Type B pancreatic cell (in vitro differentiated cells): ENCODE data around the gene G0S2. TPM values are rescaled to one million over a fixed set of nuclear protein-coding genes. Genes with fewer than 3 reads are reported as not detected.

Source experiments
- DNase-seq: peaks from one replicate; pipeline ENCODE4 v3.0.0; 2021; ENCODE audit warnings: mixed read lengths; ENCODE audit not compliant: unreplicated experiment; ENCODE audit errors: extremely low spot score
- H3K27ac Mint-ChIP-seq: 2 replicates; pipeline ENCODE4 v1.8.0; 2021; ENCODE audit warnings: mild to moderate bottlenecking, mixed read lengths
- H3K27me3 Mint-ChIP-seq: 2 replicates; pipeline ENCODE4 v1.8.0; 2021; ENCODE audit warnings: mixed read lengths
- H3K36me3 Mint-ChIP-seq: 2 replicates; pipeline ENCODE4 v1.8.0; 2021; ENCODE audit warnings: mixed read lengths
- H3K4me1 Mint-ChIP-seq: one replicate; pipeline ENCODE4 v1.8.0; 2021; ENCODE audit warnings: mixed read lengths; ENCODE audit not compliant: unreplicated experiment
- H3K4me3 Mint-ChIP-seq: 2 replicates; pipeline ENCODE4 v1.8.0; 2021; ENCODE audit warnings: mild to moderate bottlenecking, mixed read lengths
- H3K9me3 Mint-ChIP-seq: 2 replicates; pipeline ENCODE4 v1.8.0; 2021; ENCODE audit warnings: mixed read lengths
- CTCF ChIP-seq: fragments of 200-600 bp; sonication (generic); conservative IDR thresholded peaks from 2 replicates; pipeline ENCODE4 v1.5.0; 2021; ENCODE audit warnings: antibody characterized with exemption, mild to moderate bottlenecking
- total RNA-seq: library from RNA; stranded (reverse); gene quantifications from 2 replicates; pipeline ENCODE4 v1.2.1, GENCODE V29; 2021; ENCODE audit warnings: low replicate concordance

The G0S2 gene
- total RNA-seq, 1 donor from 2014 or later = 6.4 TPM

DNA sequence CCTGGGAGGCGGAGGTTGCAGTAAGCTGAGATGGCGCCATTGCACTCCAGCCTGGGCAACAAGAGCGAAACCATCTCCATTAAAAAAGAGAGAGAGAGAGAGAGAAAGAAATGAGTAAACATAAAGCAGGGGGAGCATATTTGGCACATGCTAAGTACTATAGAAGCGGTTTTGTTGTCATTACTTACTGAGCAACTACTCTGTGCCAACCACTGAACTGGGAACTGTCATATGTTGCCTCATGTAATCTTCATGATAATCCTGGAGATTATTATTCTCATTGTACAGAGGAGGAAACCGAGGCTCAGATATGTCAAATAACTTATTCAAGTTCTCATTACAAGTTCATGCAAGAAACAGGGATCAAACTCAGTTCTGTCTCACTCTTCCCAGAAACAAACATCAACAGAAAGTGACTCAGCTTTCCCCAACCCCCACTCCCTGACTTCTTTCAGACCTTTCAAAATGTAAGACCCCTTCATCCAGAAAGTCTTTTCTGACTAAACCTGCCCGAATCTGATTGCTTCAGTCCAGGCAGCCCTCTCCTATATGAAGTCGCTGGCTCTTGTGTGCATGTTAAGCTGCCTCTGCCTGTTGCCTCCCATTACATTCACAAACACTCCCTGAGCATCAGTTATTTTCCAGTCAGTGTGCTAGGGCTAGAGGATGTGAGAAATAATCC lies 46.5 kb upstream of the G0S2 start:
- H3K27ac Mint-ChIP-seq = no peak overlapping the region
- no peak for DNase-seq
- H3K27me3 Mint-ChIP-seq = peaks cover 16% of the 10 kb centered on the region
- no peaks in the 10 kb centered on the region for H3K9me3 Mint-ChIP-seq
- no peak for TF ChIP-seq CTCF
- no peaks in the 10 kb centered on the region for H3K4me1 Mint-ChIP-seq
- H3K36me3 Mint-ChIP-seq = no peaks in the 10 kb centered on the region
- no peak overlapping the region for H3K4me3 Mint-ChIP-seq

GRCh38 chr1:209629621-209630382 lies 45.4 kb upstream of the G0S2 start:
- no peak overlapping the region for H3K27ac Mint-ChIP-seq
- no peak overlapping the region for H3K4me3 Mint-ChIP-seq
- no peak for DNase-seq
- H3K4me1 Mint-ChIP-seq = no peaks in the 10 kb centered on the region
- H3K36me3 Mint-ChIP-seq = peaks cover under 1% of the 10 kb centered on the region
- no peak for TF ChIP-seq CTCF
- H3K27me3 Mint-ChIP-seq = peaks cover 9% of the 10 kb centered on the region
- no peaks in the 10 kb centered on the region for H3K9me3 Mint-ChIP-seq

GRCh38 chr1:209630383-209631225 lies 44.6 kb upstream of the G0S2 start:
- no peak overlapping the region for H3K27ac Mint-ChIP-seq
- H3K4me3 Mint-ChIP-seq = no peak overlapping the region
- no peaks in the 10 kb centered on the region for H3K9me3 Mint-ChIP-seq
- no peaks in the 10 kb centered on the region for H3K4me1 Mint-ChIP-seq
- peaks cover 9% of the 10 kb centered on the region for H3K27me3 Mint-ChIP-seq
- H3K36me3 Mint-ChIP-seq = peaks cover 3% of the 10 kb centered on the region
- no peak for DNase-seq
- TF ChIP-seq CTCF = no peak

DNA sequence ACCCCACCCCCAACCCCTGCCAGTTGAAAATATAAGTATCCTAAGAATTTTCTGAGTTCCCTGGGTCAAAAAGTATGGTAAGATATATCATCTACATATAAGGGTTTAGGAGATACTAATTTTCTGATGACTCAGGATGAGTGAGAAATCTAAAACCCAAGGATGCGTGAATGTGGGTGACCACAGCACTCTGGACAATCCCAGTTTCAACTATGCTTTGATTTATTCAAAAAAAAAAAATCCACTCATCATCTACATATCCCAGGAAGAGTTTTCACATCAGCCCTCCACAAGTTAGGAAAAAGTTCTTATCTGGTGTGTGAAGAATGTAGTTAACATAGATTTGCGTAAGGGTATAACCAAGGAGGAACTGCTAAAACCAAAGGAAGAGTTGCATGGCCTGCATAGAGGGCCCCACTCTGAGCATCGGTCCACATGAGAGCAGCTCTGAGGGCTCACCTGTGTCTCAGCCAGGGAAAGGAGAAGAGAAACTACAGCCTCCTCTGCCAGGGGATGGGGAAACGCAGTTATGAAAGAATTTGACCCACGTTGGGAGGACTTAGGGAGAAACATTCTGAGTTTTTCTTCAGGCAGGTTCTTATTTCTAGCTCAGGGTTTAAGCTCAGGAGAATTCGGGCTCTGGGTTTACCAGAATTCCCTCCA lies 41.7 kb upstream of the G0S2 start:
- Mint-ChIP-seq H3K4me3 (no peak overlapping the region), H3K36me3 (peaks cover 8% of the 10 kb centered on the region), H3K9me3 (no peaks in the 10 kb centered on the region), H3K4me1 (no peaks in the 10 kb centered on the region), H3K27me3 (peaks cover 13% of the 10 kb centered on the region), H3K27ac (no peak overlapping the region)
- DNase-seq = no peak
- no peak for TF ChIP-seq CTCF

- H3K27ac Mint-ChIP-seq = no peak overlapping the region
- no peaks in the 10 kb centered on the region for H3K4me1 Mint-ChIP-seq
- peaks cover 10% of the 10 kb centered on the region for H3K27me3 Mint-ChIP-seq
- DNase-seq = no peak
- peaks cover 8% of the 10 kb centered on the region for H3K36me3 Mint-ChIP-seq
- H3K9me3 Mint-ChIP-seq = no peaks in the 10 kb centered on the region
- no peak for TF ChIP-seq CTCF
- H3K4me3 Mint-ChIP-seq = no peak overlapping the region
Observed at GRCh38 chr1:209634005-209634737, 41.0 kb upstream of the G0S2 start.
